K562 (cell line): Measurements from ENCODE around the gene ANKRD33. TPM values are rescaled to one million over a fixed set of nuclear protein-coding genes. Genes with fewer than 3 reads are reported as not detected.

Experiments
- ATAC-seq: fragments of 200-7000 bp; cut with Tn5 transposase; 3 replicates; pipeline ENCODE4 v1.9.1; 2020; ENCODE audit warnings: moderate library complexity
- BruUV-seq: library from RNA; stranded (reverse); fragments of 400-500 nt; replicated peaks from 2 replicates; lab custom pipeline; 2021; lab: Mats Ljungman, UMichigan
- CTCF ChIA-PET: fragments of 300-600 bp; formaldehyde crosslinking; extraction: SDS; loops from one replicate; lab custom pipeline; 2021; ENCODE audit warnings: low intra/inter-chr PET ratio; lab: Yijun Ruan, JAX
- POLR2A ChIA-PET: fragments of 300-600, 350-650 bp; sonication (Branson Sonifier 250); formaldehyde crosslinking; extraction: SDS; loops from one replicate; lab custom pipeline; 2021; ENCODE audit warnings: antibody characterized with exemption, inconsistent platforms; lab: Yijun Ruan, JAX
- DNase-seq, 4 experiments: peaks; one replicate each; pipeline versions ENCODE4 v3.0.0 to v3.0.0-alpha.2; 2011 to 2018; ENCODE audit warnings: low spot score in 3 of 4, mixed read lengths in 3 of 4; ENCODE audit errors: extremely low read depth in 1 of 4
- FAIRE-seq: peaks from 2 replicates; lab custom pipeline; 2011; peaks lifted over from hg19 to GRCh38; lab: Jason Lieb, UNC
- H2AFZ ChIP-seq: 2 replicates; pipeline ENCODE4 v1.6.0; 2011; ENCODE audit warnings: low read depth, low read length, control low read depth, inconsistent platforms
- H3K27ac ChIP-seq: fragments of 200-600 bp; 3 replicates; pipeline ENCODE4 v1.8.0; 2011; ENCODE audit warnings: low read depth, mild to moderate bottlenecking, control low read depth, inconsistent platforms, low read length, moderate library complexity, mixed read lengths; ENCODE audit errors: extremely low read depth
- H3K27me3 ChIP-seq, 2 experiments: fragments of 300-600 bp in 1 of 2; 2 replicates in 1 of 2; 3 replicates in 1 of 2; pipeline versions ENCODE4 v1.6.0 to v1.8.0; 2011; ENCODE audit warnings: inconsistent platforms in 2 of 2, low read length in 2 of 2, mild to moderate bottlenecking in 1 of 2, mixed read lengths in 1 of 2, moderate library complexity in 1 of 2; ENCODE audit not compliant: control insufficient read depth in 2 of 2, insufficient read depth in 2 of 2
- H3K36me3 ChIP-seq: fragments of 300-600 bp; 3 replicates; pipeline ENCODE4 v1.8.0; 2011; ENCODE audit warnings: mild to moderate bottlenecking, low read length, inconsistent platforms; ENCODE audit not compliant: control insufficient read depth, insufficient read depth
- H3K4me1 ChIP-seq, 2 experiments: fragments of 200-600 bp in 1 of 2; replicated peaks in 1 of 2; 2 replicates in 1 of 2; 3 replicates in 1 of 2; pipeline versions ENCODE4 v1.5.1 to v1.8.0; 2011; ENCODE audit warnings: inconsistent platforms in 2 of 2, low read length in 2 of 2, mild to moderate bottlenecking in 1 of 2, mixed read lengths in 1 of 2, moderate library complexity in 1 of 2; ENCODE audit not compliant: control insufficient read depth in 2 of 2, insufficient read depth in 2 of 2
- H3K4me2 ChIP-seq: 2 replicates; pipeline ENCODE4 v1.6.1; 2011; ENCODE audit warnings: low read length, control low read depth, inconsistent platforms, mixed read lengths; ENCODE audit not compliant: insufficient read depth
- H3K4me3 ChIP-seq: fragments of 200-600 bp; sonication (generic), shearing (Covaris generic); 2 replicates; pipeline ENCODE4 v1.5.1; 2016; ENCODE audit warnings: control low read depth, inconsistent platforms
- H3K79me2 ChIP-seq: fragments of 200-600 bp; 3 replicates; pipeline ENCODE4 v1.8.0; 2011; ENCODE audit warnings: low read length, inconsistent platforms; ENCODE audit not compliant: control insufficient read depth, insufficient read depth
- H3K9ac ChIP-seq, 2 experiments: 2 replicates each; pipeline versions ENCODE4 v1.6.0 to v1.6.1; 2011; ENCODE audit warnings: low read depth in 2 of 2, low read length in 2 of 2, control low read depth in 1 of 2, inconsistent platforms in 1 of 2, mild to moderate bottlenecking in 1 of 2, mixed read lengths in 1 of 2; ENCODE audit not compliant: insufficient read depth in 1 of 2
- H3K9me1 ChIP-seq: one replicate; pipeline ENCODE4 v1.6.0; 2011; ENCODE audit warnings: inconsistent platforms, mild to moderate bottlenecking, low read length, moderate library complexity; ENCODE audit not compliant: control insufficient read depth, insufficient read depth
- H3K9me3 ChIP-seq: replicated peaks from 2 replicates; pipeline ENCODE4 v1.5.1; 2011; ENCODE audit warnings: low read depth, low read length, inconsistent platforms; ENCODE audit not compliant: control insufficient read depth, insufficient read depth
- H4K20me1 ChIP-seq: replicated peaks from 2 replicates; pipeline ENCODE4 v1.6.1; 2011; ENCODE audit warnings: low read length, inconsistent platforms, mixed read lengths; ENCODE audit not compliant: control insufficient read depth, insufficient read depth
- YBX1 ChIP-seq: fragments of 450-650 bp; IDR thresholded peaks from 2 replicates; pipeline ENCODE4 v1.7.1; 2016; ENCODE audit warnings: mild to moderate bottlenecking
- WGBS: fragments of 100-300 bp; shearing (Covaris generic); methylation state at CpG from one replicate; pipeline ENCODE4 v1.1.6; 2016; ENCODE audit warnings: low coverage, mixed read lengths; ENCODE audit not compliant: insufficient coverage; ENCODE audit errors: missing lambda C conversion rate; 5-methylcytosine and 5-hydroxymethylcytosine counted together
- in situ Hi-C: fragments of 300-500 bp; cut with MboI; formaldehyde crosslinking; loops from 4 replicates; pipeline ENCODE4 v1.15.0; 2018; ENCODE audit warnings: inconsistent platforms, mixed read lengths
- intact Hi-C: fragments of 100-400 bp; cut with micrococcal nuclease; formaldehyde crosslinking; loops from 2 replicates; pipeline ENCODE4 v1.14.2; 2022
- polyA plus RNA-seq, 8 experiments: library from polyadenylated mRNA; depleted of rRNA in 4 of 8; stranded (reverse) in 5 of 8; unstranded in 3 of 8; fragments of >200 nt; fragmentation: Nextera tagmentation in 2 of 8; fragmentation: Illumina TruSeq in 1 of 8; extraction: Ambion mirVana in 2 of 8; extraction: Trizol in 1 of 8; gene quantifications; 2 replicates each; pipeline versions ENCODE4 v1.2.1 to v1.2.3, GENCODE V29; 2011 to 2014; ENCODE audit warnings: inconsistent platforms in 1 of 8, missing spikeins in 1 of 8
- total RNA-seq, 7 experiments: library from RNA; depleted of rRNA in 6 of 7; stranded (reverse); fragments of >200 nt in 6 of 7; fragmentation: Illumina TruSeq in 2 of 7; extraction: Trizol in 2 of 7; gene quantifications; 2 replicates each; pipeline versions ENCODE4 v1.2.1 to v1.2.3, GENCODE V29; 2011 to 2021; ENCODE audit warnings: low replicate concordance in 1 of 7
- TF ChIP-seq, protein P1 (sequence below): sonication (generic); formaldehyde crosslinking; IDR thresholded peaks from 2 replicates; pipeline ENCODE4 v1.8.0; 2022; ENCODE audit warnings: mild to moderate bottlenecking, missing genetic modification reagents
- TF ChIP-seq, protein P2 (sequence below), 2 experiments: fragments of 450-650 bp; formaldehyde crosslinking in 1 of 2; IDR thresholded peaks; 2 replicates each; pipeline versions ENCODE4 v1.4.0 to v1.6.1; 2014 to 2020; ENCODE audit warnings: mild to moderate bottlenecking in 2 of 2, borderline replicate concordance in 1 of 2, low read depth in 1 of 2

The ANKRD33 gene
- total and polyA plus RNA-seq, 9 of the 15 experiments (the other 6 are each of a cell fraction or from before 2014, with no cell fraction given) = 0.04 to 0.11 (median 0.07) TPM; not detected in 4

DNA sequence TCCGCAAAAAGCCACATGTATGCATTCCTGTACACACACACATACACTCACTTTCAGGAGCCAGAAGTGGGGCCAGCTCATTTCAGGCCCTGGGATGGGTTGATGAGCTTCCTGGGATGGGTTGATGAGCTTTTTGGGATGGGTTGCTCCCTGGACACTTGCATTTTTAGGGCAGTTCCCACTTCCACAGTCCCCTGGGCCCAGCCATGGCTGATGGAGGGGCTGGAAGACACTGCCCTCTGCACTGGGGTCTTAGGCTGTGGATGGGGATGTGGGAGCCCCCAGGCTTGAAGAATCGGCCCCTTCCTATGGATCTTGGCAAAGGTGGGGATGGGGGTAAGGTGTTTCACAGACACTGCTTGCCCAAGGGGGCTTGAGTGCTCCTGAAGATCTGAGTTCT, 32.1 kb downstream of the ANKRD33 start (continued):
- TF ChIP-seq, protein P1, sequence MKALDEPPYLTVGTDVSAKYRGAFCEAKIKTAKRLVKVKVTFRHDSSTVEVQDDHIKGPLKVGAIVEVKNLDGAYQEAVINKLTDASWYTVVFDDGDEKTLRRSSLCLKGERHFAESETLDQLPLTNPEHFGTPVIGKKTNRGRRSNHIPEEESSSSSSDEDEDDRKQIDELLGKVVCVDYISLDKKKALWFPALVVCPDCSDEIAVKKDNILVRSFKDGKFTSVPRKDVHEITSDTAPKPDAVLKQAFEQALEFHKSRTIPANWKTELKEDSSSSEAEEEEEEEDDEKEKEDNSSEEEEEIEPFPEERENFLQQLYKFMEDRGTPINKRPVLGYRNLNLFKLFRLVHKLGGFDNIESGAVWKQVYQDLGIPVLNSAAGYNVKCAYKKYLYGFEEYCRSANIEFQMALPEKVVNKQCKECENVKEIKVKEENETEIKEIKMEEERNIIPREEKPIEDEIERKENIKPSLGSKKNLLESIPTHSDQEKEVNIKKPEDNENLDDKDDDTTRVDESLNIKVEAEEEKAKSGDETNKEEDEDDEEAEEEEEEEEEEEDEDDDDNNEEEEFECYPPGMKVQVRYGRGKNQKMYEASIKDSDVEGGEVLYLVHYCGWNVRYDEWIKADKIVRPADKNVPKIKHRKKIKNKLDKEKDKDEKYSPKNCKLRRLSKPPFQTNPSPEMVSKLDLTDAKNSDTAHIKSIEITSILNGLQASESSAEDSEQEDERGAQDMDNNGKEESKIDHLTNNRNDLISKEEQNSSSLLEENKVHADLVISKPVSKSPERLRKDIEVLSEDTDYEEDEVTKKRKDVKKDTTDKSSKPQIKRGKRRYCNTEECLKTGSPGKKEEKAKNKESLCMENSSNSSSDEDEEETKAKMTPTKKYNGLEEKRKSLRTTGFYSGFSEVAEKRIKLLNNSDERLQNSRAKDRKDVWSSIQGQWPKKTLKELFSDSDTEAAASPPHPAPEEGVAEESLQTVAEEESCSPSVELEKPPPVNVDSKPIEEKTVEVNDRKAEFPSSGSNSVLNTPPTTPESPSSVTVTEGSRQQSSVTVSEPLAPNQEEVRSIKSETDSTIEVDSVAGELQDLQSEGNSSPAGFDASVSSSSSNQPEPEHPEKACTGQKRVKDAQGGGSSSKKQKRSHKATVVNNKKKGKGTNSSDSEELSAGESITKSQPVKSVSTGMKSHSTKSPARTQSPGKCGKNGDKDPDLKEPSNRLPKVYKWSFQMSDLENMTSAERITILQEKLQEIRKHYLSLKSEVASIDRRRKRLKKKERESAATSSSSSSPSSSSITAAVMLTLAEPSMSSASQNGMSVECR = no peak
- TF ChIP-seq YBX1 = no peak

DNA sequence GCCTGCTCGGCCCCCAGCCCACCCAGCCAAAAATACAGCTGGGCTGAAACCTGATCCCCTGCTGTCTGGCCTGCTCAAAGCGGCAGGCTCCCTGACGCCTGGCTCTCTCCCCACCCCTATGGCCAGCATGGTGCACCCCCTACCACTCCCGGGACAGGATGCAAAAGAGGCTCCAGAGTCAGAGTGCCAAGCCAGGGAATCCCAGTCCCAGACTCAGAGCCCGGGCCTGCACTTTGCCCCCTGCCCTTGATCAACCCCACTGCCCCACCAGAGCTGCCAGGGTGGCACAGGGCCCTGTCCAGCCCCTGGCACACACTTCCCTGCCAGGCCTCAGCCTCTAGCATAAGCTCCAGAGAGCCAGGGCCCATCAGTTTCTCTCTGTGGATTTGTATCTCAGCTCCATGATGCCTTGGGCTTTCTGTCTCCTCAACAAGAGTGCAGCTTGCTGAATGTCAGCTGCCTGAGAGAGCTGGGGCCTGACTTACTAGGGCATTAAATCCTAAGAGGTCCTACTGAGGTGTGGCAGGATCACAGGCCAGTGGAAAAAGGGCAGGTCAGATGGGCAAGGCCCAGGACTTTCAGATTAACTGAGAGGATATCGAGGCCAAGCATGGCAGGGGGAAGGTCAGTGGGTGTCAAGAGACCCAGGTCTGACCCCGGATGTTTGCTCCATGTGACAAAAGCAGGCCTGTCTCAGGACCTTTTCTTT, 33.3 kb downstream of the ANKRD33 start:
- Histone ChIP-seq H3K27ac (no peak overlapping the region), H3K27me3 (no peaks in the 10 kb centered on the region), H3K9ac (0 out of 4 replicates have a peak overlapping the region, but pooled peaks of 1 of the 2 experiments have one; percentile 10), H3K4me2 (no peak overlapping the region), H4K20me1 (peaks cover 8% of the 10 kb centered on the region), H2AFZ (no peak overlapping the region), H3K4me3 (no peak overlapping the region), H3K4me1 (peaks cover 33 to 39% of the 10 kb centered on the region in 2 experiments), H3K36me3 (no peaks in the 10 kb centered on the region), H3K79me2 (no peaks in the 10 kb centered on the region), H3K9me3 (no peaks in the 10 kb centered on the region), H3K9me1 (no peaks in the 10 kb centered on the region)
- ChIA-PET POLR2A (no interaction called here), CTCF (no interaction called here)
- FAIRE-seq (no peak), DNase-seq (no peak), ATAC-seq (no peak)
- 36% methylated on average over 5 of the region's 7 CpGs for WGBS
- no TSS peak for BruUV-seq
- in situ Hi-C loops (no loop called here), intact Hi-C loops (no loop called here)
- TF ChIP-seq, protein P2, sequence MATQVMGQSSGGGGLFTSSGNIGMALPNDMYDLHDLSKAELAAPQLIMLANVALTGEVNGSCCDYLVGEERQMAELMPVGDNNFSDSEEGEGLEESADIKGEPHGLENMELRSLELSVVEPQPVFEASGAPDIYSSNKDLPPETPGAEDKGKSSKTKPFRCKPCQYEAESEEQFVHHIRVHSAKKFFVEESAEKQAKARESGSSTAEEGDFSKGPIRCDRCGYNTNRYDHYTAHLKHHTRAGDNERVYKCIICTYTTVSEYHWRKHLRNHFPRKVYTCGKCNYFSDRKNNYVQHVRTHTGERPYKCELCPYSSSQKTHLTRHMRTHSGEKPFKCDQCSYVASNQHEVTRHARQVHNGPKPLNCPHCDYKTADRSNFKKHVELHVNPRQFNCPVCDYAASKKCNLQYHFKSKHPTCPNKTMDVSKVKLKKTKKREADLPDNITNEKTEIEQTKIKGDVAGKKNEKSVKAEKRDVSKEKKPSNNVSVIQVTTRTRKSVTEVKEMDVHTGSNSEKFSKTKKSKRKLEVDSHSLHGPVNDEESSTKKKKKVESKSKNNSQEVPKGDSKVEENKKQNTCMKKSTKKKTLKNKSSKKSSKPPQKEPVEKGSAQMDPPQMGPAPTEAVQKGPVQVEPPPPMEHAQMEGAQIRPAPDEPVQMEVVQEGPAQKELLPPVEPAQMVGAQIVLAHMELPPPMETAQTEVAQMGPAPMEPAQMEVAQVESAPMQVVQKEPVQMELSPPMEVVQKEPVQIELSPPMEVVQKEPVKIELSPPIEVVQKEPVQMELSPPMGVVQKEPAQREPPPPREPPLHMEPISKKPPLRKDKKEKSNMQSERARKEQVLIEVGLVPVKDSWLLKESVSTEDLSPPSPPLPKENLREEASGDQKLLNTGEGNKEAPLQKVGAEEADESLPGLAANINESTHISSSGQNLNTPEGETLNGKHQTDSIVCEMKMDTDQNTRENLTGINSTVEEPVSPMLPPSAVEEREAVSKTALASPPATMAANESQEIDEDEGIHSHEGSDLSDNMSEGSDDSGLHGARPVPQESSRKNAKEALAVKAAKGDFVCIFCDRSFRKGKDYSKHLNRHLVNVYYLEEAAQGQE (IDR thresholded peaks at IDR 0.05; ENCODE audit: borderline replicate concordance) = no peak
- TF ChIP-seq, protein P2 (CRISPR knock-in tag; IDR thresholded peaks at IDR 0.05; ENCODE audit: low read depth) = no peak
